Activated CD8-positive, alpha-beta memory T cell treated with anti-CD3 and anti-CD28 coated beads, Interleukin-2, amount 50 U/mL, for 4 hours (primary cell): Measurements from ENCODE around the gene PDE7B.

ENCODE experiments used
- DNase-seq: peaks from one replicate; pipeline ENCODE4 v3.0.0-alpha.2; 2020

The PDE7B gene

DNA sequence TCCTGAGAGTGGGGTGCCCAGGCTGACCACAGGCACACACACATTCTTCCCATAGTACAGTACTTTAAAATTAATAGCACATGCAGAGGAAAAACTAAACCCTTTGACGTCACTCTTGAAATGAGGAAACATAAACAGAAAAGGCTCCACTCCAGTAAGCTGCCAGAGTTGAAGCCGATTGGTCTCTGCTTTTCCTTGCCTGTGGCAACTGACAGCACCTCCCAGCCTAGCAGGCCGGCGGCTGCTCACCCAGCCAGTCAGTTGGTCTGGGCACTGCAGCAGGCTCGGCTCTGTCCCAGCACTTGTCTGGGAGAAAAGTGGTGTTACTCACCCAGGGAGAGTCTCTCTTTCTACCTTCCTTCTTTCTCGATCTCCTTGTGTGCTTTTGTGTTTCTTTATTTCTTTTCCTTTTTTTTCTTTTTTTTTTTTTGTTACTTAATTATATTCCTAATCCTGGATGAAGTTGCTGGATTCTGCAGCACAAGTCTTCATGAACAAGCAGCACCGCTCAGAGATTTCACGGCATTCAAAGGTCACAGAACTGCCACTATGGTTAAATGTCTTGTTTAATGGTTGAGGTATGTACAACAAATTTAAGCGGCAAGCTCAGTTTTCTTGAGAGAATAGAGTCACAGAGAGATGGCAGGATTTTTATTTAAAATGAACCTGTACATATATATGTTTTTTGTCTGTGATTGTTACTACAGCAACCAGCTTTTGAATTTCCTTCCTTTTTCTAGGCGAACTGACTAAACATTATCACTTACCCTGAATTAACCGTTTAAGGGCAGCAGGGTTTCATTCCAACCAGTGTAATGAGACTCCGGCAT lies at the start of gene PDE7B:
PDE7B (plus strand) TSS at position 260 of the 830 bp plus-strand sequence.
- peak; percentile 17 for DNase-seq

DNA sequence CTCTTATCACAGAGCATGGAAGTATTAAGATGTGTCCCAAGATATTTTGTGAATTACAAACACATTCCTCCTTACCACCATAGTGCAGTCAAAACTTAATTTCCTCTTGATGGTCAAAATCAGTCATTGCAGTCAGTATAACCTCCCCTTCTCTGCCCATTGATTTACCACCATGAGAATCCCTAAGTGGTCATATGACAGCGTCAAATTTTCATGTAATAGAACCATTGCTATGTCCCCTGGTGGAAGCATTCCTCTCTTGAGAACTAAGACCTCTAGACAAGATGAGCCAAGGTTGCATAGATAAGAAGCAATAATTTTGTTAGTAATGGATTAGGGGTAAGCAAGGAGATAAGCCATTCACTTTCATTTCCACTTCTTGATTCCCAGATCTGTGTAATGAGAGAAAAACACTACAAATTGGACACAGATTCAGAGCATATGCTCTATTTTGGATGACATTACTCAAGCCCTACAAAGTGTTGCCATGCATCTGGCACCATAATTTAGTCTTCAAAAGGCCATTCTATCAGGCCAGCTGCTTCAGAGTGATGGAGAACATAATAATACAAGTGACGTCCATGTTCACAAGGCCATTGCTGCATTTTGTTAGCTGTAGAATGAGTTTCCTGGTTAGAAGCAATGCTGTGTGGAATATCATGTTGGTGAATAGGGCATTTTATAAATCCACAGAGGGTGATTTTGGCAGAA lies 49.6 kb upstream of the PDE7B start:
- no peak for DNase-seq

- DNase-seq = no peak
These were observed 41.0 kb upstream of the PDE7B start for GRCh38 chr6:135810486-135810885.

DNA sequence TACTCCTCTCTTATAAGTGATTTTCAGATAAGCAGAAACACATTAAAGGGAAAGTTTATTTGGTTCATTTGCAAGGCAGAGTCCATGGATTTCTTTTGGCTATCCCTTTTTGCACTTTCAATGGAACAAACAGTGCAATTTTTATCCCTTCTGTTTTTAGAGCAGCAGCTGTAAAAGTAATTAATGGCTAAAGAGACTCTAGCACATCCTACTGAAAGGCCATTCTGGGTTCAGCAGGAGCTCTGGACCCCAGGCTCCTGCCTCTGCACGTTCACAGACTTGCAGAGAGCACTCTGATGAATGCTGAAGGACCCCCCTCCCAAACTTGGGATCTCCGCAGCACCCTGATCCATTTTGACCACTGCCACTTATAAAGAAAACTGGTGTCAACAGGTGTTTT lies 40.3 kb upstream of the PDE7B start:
- no peak for DNase-seq

DNA sequence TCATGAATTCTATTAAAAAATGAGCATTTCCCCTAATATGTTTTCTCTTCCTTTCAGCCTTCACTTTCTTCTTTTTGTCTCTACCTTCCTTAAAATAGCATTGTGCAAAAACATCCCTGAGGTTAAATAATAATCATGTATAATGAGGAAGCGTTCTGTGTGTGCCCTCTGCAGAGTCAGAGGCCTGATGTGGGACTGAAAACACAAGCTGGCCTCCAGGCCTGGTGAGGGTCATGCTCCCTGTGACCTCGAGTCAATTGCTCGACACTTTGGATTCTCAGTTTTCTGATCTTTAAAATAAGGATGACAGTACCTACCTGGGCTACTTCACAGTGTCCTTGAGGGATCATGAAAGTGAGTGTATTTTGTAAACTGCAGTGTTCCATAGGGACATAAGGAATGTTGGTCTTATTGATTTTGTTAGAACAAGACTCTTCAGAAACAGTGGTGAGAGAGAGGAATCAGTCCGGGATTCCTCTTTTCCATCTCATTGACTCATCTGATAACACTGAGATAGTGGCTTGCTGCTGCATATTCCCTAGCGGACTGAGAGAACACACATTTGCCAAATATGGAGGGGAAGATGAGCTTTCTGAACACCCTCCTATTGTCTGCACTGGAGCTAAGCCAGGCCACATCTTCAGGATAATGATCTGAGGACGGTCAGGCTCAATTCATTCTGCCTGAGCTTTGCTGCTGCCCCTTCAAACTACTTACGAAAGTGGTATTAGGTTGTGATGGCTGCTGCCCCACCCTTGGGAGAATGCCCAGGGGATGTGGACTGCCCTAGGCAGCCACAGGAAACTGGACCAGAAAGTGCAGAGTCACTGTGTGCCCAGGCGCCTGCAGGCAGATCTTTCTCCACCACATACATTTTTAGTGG lies 39.6 kb upstream of the PDE7B start:
- no peak for DNase-seq

GRCh38 chr6:135813401-135813800 lies 38.1 kb upstream of the PDE7B start:
- no peak for DNase-seq

DNA sequence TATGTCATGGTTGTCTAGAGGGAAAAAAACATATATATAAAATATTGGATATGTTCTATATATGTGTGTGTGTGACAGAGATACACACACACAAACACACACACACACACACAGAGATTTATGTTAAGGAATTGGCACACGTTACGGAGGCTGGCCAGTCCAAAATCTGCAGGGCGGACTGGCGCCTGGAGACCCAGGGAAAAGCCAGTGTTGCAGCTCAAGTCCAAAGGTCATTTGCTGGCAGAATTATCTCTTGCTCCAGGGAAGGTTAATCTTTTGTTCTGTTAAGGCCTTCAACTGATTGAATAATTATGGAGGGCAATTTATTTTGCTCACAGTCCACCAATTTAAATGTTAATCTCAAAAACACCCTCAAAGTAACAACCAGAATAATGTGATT lies 37.5 kb upstream of the PDE7B start:
- no peak for DNase-seq

DNA sequence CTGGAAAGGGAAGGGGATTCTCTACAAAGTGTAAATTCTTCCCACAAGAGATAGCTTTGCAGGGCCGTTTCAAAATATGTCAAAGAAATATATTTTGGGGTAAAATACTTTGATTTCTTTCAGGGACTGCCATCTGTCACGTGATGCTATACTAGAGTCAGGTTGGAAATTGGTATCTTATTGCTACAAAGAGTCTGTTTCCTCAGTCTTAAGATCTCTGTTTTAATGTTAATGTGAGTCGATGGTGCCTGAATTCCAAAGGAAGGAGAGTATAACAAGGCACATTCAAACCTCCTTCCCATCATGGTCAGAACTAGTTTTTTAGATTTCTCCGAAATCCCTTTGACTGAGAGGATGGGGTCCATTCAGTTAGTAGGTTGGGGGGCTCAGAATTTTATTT lies 36.3 kb upstream of the PDE7B start:
- DNase-seq = no peak

DNA sequence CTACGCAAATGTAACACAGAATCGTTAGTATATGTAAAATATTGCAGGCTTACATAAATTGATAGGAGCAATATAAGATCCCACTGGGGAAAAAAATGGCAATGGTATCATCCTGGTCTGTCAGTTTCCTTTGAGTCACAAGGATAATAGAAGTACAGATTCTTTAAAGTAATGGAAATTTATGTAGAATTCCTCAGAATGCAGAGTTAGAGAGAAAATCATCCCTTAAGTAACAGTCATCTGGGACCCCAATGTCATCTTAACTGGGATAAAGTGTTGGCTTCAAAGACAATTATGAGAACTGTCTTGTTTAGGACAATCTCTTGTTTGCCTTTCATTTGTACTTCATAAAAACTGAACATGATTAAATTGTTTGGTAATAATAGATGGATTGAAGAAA lies 34.5 kb upstream of the PDE7B start:
- DNase-seq = no peak

GRCh38 chr6:135819665-135820064 lies 31.8 kb upstream of the PDE7B start:
- no peak for DNase-seq

DNA sequence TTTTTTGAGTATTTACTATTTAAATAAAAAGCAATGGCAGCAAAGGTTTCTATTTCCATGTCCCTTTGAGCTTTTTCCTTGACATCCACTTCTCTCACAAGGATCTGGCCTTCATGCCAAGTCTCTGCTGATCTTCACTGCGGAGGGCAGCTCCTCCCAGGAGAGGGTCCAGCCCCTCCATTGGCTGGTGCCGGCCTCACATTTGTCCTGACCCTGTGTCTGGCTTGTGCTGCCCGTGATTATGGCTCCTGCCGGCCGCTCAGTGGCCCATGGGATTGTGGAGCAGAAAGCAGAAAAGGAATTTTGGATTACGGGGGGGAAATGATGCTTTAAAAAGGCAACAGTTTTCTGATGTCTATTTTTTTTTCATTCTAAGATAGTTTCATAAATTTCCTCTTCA lies 31.2 kb upstream of the PDE7B start:
- no peak for DNase-seq

DNA sequence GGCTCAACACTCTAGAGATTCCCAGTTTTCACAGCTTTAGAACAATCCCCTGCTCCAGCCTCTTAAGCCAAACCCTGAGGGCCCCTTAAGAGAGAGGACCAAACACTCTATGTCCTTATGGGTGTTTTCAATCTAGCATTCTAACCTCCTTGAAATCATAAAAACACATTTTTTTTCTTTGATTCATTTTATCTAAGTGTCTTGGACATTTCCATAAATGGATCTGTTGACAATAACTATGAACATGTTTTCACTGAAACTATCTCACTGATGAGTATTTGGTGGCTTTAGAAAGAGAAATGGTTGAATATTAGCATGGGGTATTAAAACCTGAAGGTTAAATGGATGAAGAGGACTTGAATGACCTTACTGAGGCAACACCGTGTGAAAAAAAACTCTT lies 27.6 kb upstream of the PDE7B start:
- no peak for DNase-seq

DNA sequence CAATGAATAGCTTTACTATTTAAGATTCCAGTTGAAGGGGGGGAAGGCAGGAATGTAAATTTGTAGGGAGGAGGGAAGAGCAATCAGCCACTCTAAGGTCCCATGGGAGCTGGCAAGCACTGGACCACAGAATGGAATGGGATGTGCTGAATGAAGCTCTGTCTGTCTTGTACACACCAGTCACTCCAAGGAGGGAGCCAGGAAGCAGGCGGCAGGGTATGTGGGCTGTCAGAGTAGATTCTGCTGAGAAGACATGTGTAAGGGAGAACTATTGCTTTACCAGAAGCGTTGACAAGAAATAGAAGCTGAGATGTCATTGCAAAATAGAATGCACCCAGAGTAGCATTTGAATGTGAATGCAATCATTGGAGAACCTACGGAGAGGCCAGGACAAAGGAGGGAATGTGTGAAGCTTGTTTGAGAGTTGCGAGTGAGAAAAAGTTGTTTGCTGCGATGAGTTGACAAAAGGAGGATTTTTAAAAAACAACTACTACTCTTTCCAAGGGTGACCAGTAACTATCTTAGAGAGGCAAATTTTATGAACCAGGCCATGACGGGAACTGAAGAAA lies 25.2 kb upstream of the PDE7B start:
- DNase-seq = no peak

GRCh38 chr6:135828021-135828420 lies 23.5 kb upstream of the PDE7B start:
- DNase-seq = no peak

- no peak for DNase-seq
These were observed 21.0 kb upstream of the PDE7B start for GRCh38 chr6:135830452-135830881.

GRCh38 chr6:135831016-135831415 lies 20.5 kb upstream of the PDE7B start:
- DNase-seq = no peak

GRCh38 chr6:135832166-135832565 lies 19.3 kb upstream of the PDE7B start:
- no peak for DNase-seq

DNA sequence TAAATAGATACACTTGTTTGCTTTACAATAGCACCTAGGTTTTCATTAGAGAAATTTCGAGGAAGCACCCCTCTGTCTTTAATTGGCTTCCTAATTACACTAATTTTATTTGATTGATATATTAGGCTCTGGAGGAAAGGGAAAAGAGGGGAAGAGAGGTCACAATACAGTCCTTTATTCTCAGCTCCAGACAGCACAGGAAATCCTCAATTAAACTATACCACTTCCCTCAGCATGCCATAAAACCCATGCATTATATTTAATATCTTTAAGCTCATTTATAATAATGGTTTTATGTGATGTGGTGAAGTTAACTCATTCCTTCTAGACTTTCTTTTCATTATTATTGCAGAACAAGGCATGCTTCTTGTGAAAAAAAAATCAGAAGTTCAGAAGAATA lies 17.7 kb upstream of the PDE7B start:
- no peak for DNase-seq

GRCh38 chr6:135837735-135838449 lies 13.6 kb upstream of the PDE7B start:
- no peak for DNase-seq

- no peak for DNase-seq
These were observed 12.4 kb upstream of the PDE7B start for GRCh38 chr6:135839121-135839520.

GRCh38 chr6:135842618-135843392 lies 8.7 kb upstream of the PDE7B start:
- no peak for DNase-seq

GRCh38 chr6:135850882-135851281 lies 619 bp upstream of the PDE7B start:
- DNase-seq = no peak
